Small intestine (tissue), 7 donors: ENCODE data around the gene LPIN3. TPM values are rescaled to one million over a fixed set of nuclear protein-coding genes. Genes with fewer than 3 reads are reported as not detected.

Source experiments
- DNase-seq, 2 donors: peaks; one replicate each; pipeline versions ENCODE4 v3.0.0 to v3.0.0-alpha.2; 2013
- FAIRE-seq: peaks from 2 replicates; lab custom pipeline; 2012; peaks lifted over from hg19 to GRCh38; lab: Jason Lieb, UNC
- H3K27ac ChIP-seq, 3 donors: one replicate each; pipeline ENCODE4 v1.5.1; 2013; ENCODE audit warnings: low read length in 2 of 3, mild to moderate bottlenecking in 2 of 3, control low read depth in 1 of 3, inconsistent platforms in 1 of 3, low read depth in 1 of 3, moderate library complexity in 1 of 3
- H3K27me3 ChIP-seq, 3 donors: one replicate each; pipeline ENCODE4 v1.6.1; 2013; ENCODE audit warnings: low read length in 3 of 3, inconsistent platforms in 1 of 3; ENCODE audit not compliant: control insufficient read depth in 3 of 3, insufficient read depth in 3 of 3
- H3K36me3 ChIP-seq, 3 donors: one replicate each; pipeline ENCODE4 v1.6.1; 2013; ENCODE audit warnings: low read length in 3 of 3, inconsistent platforms in 1 of 3, low read depth in 1 of 3, mild to moderate bottlenecking in 1 of 3, moderate library complexity in 1 of 3; ENCODE audit not compliant: control insufficient read depth in 3 of 3, insufficient read depth in 2 of 3
- H3K4me1 ChIP-seq, 3 donors: one replicate each; pipeline ENCODE4 v1.6.1; 2013; ENCODE audit warnings: low read length in 2 of 3, inconsistent platforms in 1 of 3, low read depth in 1 of 3, mild to moderate bottlenecking in 1 of 3, moderate library complexity in 1 of 3; ENCODE audit not compliant: control insufficient read depth in 3 of 3, insufficient read depth in 2 of 3
- H3K4me3 ChIP-seq, 3 donors: one replicate each; pipeline ENCODE4 v1.5.1; 2013; ENCODE audit warnings: low read length in 3 of 3, control low read depth in 1 of 3, inconsistent platforms in 1 of 3, low read depth in 1 of 3, mild to moderate bottlenecking in 1 of 3, moderate library complexity in 1 of 3
- H3K9me3 ChIP-seq, 2 donors: one replicate each; pipeline ENCODE4 v1.6.1; 2013; ENCODE audit warnings: low read depth in 1 of 2, low read length in 1 of 2; ENCODE audit not compliant: control insufficient read depth in 2 of 2, insufficient read depth in 1 of 2
- WGBS, 3 donors: extraction: QIAGEN DNeasy Blood & Tissue Kit; methylation state at CpG; one replicate each; pipeline ENCODE4 v1.1.7; 2013; 5-methylcytosine and 5-hydroxymethylcytosine counted together
- polyA plus RNA-seq, 4 donors: library from polyadenylated mRNA; stranded (reverse) in 3 of 4; unstranded in 1 of 4; fragments of 200-250 nt in 3 of 4; fragments of 120-200 nt in 1 of 4; gene quantifications; one replicate each; pipeline versions ENCODE4 v1.2.1 to v1.2.3, GENCODE V29; 2013
- donor health status: healthy with polysubstance abuse.
- donor health status: control.
- donor health status: control.
- donor health status: Bipolar disorder and iron deficiency.
- donor health status: healthy.

The LPIN3 gene
- polyA plus RNA-seq, 4 donors = 39.9 to 130 (median 57.2) TPM

- H3K27me3 ChIP-seq = no peaks in the 10 kb centered on the region
- no peaks in the 10 kb centered on the region for H3K9me3 ChIP-seq
- H3K4me1 ChIP-seq = peaks cover 0 to 12% (median 3%) of the 10 kb centered on the region in 3 donors
- H3K27ac ChIP-seq = no peak overlapping the region
- WGBS, 3 donors = 92 to 96% (median 93%) methylated on average over 4 of the region's 4 CpGs
- no peak overlapping the region for H3K4me3 ChIP-seq
- DNase-seq (no peak), FAIRE-seq (no peak)
- H3K36me3 ChIP-seq = no peaks in the 10 kb centered on the region
Observed at GRCh38 chr20:41336711-41337492, 3.7 kb upstream of the LPIN3 start.

DNA sequence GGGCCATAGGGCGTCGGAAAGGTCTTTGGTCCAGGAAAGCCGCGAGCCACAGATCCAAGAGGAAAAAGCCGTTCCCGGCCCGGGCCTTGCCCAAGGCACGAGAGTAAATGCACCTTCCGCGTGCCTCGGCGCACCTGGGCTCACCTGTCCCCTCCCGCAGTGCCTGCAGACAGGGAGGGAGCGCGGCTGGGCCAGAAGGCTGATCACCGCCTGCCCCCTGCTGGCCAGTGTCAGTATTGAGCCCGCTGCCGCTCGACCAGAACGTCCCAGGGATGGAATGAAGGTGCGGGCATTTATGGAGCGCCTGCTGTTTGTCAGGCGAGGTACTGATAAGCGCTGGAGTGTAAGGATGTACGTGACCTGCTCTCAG is 679 bp upstream of the LPIN3 start:
- FAIRE-seq = no peak
- DNase-seq = peak; percentile 95 to 97
- peaks cover 0 to 12% (median 0%) of the 10 kb centered on the region in 3 donors for H3K36me3 ChIP-seq
- no peaks in the 10 kb centered on the region for H3K9me3 ChIP-seq
- H3K27me3 ChIP-seq = no peaks in the 10 kb centered on the region
- H3K4me3 ChIP-seq = peak overlapping the region in 1 of 3 donors; percentile 65
- 0 to 5% (median 2%) methylated on average over 25 of the region's 25 CpGs for WGBS, 3 donors
- H3K27ac ChIP-seq = peak overlapping the region; percentile 85 to 94 (median 93)
- peaks cover 2 to 29% (median 3%) of the 10 kb centered on the region in 3 donors for H3K4me1 ChIP-seq

DNA sequence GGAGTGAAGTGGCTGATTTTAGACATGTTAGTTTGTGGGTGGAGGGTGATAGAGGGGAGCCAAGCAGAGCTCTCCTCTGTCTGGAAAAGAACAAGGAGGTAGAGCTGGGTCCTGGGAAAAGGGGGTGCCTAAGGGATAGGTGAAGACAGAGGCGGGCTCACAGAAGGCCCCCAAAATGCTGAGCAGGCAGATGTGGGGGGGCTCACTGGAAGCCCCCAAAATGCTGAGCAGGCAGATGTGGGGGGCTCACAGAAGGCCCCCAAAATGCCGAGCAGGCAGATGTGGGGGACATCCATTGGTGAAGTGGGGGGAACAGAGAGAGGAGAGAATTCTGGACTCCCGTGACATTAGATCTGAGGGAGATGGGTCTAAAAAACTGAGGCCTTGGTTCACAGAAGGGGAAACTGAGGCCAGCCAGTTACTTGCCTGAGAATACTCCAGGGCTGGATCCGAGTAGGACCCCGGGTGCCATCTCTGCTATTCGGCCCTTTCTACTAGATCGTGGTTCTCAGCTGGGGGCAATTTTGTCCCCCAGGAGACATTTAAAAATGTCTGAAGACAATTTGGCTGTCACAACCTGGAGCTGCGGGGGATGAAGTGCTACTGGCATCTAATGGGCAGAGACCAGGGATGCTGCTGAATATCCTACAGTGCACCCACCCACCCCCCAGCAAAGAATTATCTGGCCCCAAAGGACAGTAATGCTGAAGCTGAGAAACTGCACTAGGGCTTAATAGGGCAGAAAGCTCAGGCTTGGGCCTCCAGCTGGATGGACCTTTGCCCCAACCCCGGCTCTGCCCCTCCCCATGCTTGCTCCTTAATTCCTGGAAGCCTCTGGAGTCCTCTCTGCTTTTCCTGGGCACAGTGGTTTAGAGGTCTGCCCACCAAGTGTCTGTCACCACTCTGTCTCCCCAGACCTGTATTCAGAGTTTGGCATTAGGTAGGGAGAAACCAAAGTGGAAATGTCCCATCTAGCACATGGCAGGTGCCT is 2.1 kb downstream of the LPIN3 start:
- no peak for FAIRE-seq
- 61 to 87% (median 64%) methylated on average over 8 to 9 of the region's 9 CpGs for WGBS, 3 donors
- peak overlapping the region in 2 of 3 donors; percentile 8 to 12 for H3K4me3 ChIP-seq

GRCh38 chr20:41344477-41344876 is 3.9 kb downstream of the LPIN3 start:
- no peak overlapping the region for H3K27ac ChIP-seq
- H3K27me3 ChIP-seq = no peaks in the 10 kb centered on the region
- no peak overlapping the region for H3K4me3 ChIP-seq
- no peak for FAIRE-seq
- WGBS, 3 donors = 82 to 91% (median 85%) methylated on average over 4 of the region's 4 CpGs
- no peaks in the 10 kb centered on the region for H3K9me3 ChIP-seq
- H3K36me3 ChIP-seq = peaks cover 2 to 45% (median 4%) of the 10 kb centered on the region in 3 donors
- DNase-seq = no peak
- H3K4me1 ChIP-seq = peaks cover 2 to 27% (median 3%) of the 10 kb centered on the region in 3 donors

More for the DNA sequence above, 2.1 kb downstream of the LPIN3 start:
- Histone ChIP-seq H3K27me3 (no peaks in the 10 kb centered on the region), H3K9me3 (no peaks in the 10 kb centered on the region), H3K36me3 (peaks cover 0 to 32% (median 2%) of the 10 kb centered on the region in 3 donors), H3K27ac (peak overlapping the region in 1 of 3 donors; percentile 67), H3K4me1 (peaks cover 2 to 29% (median 3%) of the 10 kb centered on the region in 3 donors)
- peak; percentile 71 to 74 for DNase-seq

DNA sequence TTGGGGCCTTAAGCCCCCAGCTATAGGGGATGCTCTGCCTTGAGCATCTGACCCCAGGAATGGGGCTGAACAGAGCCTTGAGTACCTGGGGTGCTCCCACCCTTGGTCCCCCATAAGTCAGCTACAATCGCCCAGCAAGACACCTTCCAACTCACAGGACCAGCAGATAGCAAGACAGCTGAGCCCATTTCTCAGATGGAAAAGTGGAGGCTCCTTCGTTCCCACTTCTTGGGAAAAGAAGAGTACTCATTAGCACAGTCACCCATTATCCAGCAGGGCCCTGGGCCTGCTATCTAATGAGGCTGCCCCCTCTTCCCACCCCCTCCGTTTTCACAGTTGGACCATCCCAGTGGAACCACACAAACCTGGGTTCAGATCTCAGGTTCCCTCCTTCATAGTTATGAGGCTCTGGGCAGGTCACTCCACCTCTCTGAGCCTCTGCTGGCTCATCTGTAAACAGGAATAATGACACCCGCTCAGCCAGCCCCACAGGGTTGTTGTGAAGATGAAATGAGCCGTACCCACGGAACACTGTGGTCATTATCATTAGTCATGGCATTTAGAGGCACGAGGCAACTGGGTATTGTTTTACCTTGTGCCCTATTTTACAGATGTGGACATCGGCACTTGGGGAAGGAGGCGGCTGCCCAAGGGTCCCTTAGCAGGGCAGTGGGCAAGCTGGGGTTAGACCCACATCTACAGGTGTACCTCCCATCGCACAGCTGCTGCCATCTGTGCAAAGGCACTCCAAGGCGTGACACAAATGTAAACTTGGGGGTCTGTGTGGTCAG is 4.5 kb downstream of the LPIN3 start:
- H3K36me3 ChIP-seq = peaks cover 2 to 52% (median 4%) of the 10 kb centered on the region in 3 donors
- H3K9me3 ChIP-seq = no peaks in the 10 kb centered on the region
- no peak overlapping the region for H3K27ac ChIP-seq
- no peak overlapping the region for H3K4me3 ChIP-seq
- peaks cover 0 to 23% (median 2%) of the 10 kb centered on the region in 3 donors for H3K4me1 ChIP-seq
- no peaks in the 10 kb centered on the region for H3K27me3 ChIP-seq
- 88 to 90% (median 89%) methylated on average over 11 of the region's 11 CpGs for WGBS, 3 donors
- FAIRE-seq (no peak), DNase-seq (no peak)

DNA sequence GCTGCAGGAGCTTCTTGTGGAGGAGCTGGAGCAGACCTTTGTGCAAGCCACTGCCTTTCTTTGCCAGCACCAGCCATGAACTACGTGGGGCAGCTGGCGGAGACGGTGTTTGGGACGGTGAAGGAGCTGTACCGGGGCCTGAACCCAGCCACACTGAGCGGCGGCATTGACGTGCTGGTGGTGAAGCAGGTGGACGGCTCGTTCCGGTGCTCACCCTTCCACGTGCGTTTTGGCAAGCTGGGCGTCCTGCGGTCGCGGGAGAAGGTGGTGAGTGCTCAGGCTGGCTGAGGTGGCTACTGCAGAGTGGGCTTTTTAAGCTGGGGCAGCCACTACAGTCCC is 5.1 kb downstream of the LPIN3 start:
- Histone ChIP-seq H3K27ac (no peak overlapping the region), H3K27me3 (no peaks in the 10 kb centered on the region), H3K4me1 (peaks cover 0 to 23% (median 2%) of the 10 kb centered on the region in 3 donors), H3K9me3 (no peaks in the 10 kb centered on the region), H3K4me3 (no peak overlapping the region), H3K36me3 (peaks cover 2 to 57% (median 4%) of the 10 kb centered on the region in 3 donors)
- FAIRE-seq (no peak), DNase-seq (no peak)
- 89 to 91% (median 90%) methylated on average over 17 of the region's 17 CpGs for WGBS, 3 donors

GRCh38 chr20:41347523-41348429 is 7.2 kb downstream of the LPIN3 start:
- DNase-seq = no peak
- H3K4me3 ChIP-seq = no peak overlapping the region
- H3K9me3 ChIP-seq = no peaks in the 10 kb centered on the region
- peaks cover 2 to 68% (median 11%) of the 10 kb centered on the region in 3 donors for H3K36me3 ChIP-seq
- FAIRE-seq = no peak
- WGBS, 3 donors = 76 to 89% (median 83%) methylated on average over 13 of the region's 13 CpGs
- no peak overlapping the region for H3K27ac ChIP-seq
- H3K4me1 ChIP-seq = peaks cover 0 to 9% (median 2%) of the 10 kb centered on the region in 3 donors
- no peaks in the 10 kb centered on the region for H3K27me3 ChIP-seq
